ENCODE data around the gene OSBPL9.

The OSBPL9 gene, protein sequence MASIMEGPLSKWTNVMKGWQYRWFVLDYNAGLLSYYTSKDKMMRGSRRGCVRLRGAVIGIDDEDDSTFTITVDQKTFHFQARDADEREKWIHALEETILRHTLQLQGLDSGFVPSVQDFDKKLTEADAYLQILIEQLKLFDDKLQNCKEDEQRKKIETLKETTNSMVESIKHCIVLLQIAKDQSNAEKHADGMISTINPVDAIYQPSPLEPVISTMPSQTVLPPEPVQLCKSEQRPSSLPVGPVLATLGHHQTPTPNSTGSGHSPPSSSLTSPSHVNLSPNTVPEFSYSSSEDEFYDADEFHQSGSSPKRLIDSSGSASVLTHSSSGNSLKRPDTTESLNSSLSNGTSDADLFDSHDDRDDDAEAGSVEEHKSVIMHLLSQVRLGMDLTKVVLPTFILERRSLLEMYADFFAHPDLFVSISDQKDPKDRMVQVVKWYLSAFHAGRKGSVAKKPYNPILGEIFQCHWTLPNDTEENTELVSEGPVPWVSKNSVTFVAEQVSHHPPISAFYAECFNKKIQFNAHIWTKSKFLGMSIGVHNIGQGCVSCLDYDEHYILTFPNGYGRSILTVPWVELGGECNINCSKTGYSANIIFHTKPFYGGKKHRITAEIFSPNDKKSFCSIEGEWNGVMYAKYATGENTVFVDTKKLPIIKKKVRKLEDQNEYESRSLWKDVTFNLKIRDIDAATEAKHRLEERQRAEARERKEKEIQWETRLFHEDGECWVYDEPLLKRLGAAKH

DNA sequence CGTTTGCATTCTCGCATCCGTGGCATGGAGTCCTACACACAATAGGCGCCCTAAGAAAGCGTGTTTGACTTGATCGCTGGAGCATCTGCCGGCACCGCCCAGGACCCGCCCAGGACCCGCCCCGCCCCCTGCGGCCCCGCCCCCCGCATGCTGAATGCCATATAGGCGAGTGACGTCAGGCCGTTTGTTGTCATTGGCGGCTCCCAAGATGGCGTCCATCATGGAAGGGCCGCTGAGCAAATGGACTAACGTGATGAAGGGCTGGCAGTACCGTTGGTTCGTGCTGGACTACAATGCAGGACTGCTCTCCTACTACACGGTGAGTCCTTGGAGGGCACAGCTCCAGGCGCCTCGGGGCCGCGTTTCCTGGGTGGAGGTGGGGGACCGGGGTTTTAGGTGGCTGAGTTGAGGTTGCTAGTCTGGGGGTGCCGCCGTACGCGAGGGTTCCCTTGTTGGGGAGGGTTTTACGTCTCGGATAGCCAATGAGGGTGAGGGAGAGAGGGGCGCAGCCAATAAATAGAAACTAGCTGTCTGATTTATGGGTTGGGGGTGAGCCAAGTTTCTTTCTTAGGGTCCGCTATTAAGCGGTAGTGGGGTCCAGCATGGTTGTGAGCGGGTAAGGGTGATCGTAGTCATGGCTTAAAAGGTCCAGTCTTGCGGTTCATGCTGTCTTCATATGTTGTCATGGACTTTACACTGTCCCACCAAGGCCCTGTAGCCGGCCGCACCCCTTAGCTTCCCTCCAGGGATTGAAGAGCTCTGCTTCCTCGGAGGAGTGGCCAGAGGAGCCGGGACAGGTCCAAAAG lies at the start of gene OSBPL9:
TSS of gene OSBPL9 (plus strand) at position 190 of the 806 bp plus-strand sequence. CDS start at position 209, 19 bp downstream.
- DNase-seq: peak; percentile 86

DNA sequence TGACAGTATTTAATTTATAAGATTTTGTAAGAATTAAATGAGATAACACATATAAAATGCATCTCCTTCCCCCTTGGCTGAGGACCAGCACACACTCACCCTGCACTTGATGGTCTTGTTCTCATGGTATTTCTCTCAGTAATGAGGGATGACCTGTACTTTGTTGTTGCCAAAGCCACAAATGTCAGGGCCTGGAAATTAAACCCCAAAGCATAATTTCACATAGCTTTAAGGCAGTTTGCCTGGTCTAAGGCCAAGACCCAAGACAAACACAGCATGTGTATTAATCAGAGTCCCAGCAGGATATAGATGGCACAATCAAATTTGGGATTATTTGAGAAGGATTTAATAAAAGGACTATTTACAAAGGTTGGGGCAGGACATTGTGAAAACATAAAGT lies 49.2 kb upstream of the OSBPL9 start:
- no peak for DNase-seq

DNA sequence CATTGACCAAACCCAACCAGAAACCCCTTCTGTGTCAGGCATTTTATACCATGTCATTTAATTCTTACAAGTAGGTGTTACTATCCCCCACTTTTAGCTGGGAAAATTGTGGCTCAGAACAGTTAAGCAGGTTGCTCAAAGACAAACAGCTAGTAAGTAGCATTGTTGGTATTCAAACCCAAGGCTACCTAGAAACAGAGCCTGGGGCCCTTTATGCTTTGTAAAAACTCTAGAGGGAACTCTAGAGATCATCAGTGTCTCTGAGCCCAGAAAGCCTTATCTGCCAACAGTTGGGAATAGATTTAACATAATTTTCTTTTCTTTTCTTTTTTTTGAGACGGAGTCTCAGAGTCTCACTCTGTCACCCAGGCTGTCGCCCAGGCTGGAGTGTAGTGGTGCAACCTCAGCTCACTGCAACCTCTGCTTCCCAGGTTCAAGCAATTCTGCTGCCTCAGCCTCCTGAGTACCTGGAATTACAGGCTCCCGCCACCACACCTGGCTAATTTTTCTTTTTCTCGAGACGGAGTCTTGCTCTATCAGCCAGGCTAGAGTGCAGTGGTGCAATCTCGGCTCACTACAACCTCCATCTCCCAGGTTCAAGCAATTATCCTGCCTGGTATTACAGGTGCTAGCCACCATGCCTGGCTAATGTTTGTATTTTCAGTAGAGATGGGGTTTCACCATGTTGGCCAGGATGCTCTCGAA lies 48.5 kb upstream of the OSBPL9 start:
- DNase-seq: no peak

DNA sequence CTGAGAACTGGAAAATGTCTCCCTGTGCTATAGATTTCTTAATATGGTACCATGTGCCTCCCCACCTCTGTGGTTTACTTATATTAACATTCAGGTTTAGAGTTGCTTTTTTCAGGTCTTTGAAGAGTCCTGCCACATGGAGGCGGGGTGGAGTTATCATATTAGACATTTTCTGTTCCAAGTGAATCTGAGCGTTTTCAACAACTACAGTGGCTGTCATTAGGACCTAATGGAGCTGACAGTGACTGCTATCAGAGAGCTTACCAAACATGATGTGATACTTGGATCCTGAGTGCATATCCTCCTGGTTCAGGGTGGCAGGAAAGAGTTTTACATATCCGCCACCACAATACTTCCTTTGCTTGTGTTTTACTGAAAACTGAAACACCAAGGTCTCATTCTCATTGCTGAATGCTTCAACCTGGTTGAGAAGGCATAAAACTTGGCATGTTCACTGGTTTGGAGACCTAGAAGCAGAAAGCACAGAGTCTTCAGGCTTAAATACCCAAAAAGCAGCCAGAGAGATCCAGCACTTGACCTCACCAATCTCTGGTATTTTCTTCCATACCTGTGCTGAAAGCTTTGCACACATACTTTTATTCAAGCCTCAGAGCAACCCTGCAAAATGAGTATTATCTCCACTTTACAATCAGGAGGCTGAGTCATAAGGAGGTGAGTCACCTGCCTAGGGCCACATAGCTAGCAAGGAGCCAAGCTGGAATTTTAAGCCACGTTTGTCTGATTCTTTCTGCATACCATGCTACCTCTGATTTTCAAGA lies 47.4 kb upstream of the OSBPL9 start:
- DNase-seq: peak; percentile 50

DNA sequence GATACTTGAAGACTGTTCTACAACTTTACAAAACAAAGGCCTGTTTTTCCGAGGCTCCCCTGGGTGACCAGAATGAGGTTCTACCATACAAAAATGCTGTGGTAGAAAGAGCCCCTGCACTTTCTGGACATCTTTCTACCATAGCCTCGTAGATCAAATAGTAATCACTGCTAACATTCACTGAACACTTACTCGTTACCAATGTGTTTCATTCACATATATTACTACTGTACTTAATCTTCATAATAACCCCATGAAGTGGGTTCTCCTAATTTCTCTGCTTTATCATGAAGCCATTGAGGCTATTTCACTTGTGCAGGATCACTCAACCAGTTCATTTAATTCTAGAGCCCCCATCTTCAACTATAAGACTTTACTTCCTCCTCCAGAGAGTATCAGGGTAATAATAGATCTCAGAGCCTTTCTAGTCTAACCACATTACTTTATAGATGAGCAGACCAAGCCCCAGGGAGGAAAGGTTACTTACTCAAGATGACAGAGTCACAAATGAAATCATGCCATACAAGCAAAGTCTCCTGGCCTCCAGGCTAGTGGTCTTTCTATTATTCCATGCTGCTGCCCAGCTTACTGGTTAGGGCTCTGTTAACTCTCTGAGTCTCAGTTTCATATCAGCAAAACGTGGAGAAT lies 46.7 kb upstream of the OSBPL9 start:
- no peak for DNase-seq

DNA sequence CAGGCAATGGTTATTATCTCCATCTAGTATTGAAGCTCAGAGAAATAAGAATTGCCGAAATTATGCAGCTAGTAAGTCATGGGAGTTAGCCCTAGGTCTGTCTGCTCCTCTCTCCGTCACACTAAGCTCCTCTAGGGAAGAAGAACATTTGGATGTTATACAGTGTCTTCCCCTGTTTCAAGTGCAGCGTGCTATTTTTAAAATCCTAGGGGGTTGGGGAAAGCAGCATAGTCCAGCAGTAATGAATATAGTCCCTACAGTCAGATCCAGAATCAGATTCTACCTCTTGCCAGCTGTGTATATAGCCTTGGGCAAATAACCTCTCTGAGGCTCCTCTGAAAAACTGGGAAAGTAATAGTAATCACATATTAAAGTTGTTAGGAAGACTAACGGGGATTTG lies 44.5 kb upstream of the OSBPL9 start:
- no peak for DNase-seq

DNA sequence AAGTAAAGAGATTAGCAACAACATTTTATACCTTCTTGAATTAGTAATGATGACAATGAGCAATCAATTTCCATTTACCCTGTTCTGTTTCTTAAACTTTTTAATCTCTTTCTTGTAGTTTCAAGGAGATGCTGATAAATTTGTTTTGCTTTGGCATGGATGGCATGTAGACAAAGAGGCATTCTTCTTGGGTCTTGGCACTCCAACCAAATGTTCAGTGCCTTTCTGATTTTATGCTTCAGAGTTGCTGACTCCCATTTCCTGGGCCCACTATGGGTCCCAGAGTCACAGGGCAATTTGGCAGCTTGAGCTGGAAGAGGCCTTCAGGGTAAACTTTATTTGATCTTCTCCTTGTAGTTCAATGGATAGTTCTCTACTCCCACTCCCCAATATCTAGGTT lies 42.1 kb upstream of the OSBPL9 start:
- no peak for DNase-seq

DNA sequence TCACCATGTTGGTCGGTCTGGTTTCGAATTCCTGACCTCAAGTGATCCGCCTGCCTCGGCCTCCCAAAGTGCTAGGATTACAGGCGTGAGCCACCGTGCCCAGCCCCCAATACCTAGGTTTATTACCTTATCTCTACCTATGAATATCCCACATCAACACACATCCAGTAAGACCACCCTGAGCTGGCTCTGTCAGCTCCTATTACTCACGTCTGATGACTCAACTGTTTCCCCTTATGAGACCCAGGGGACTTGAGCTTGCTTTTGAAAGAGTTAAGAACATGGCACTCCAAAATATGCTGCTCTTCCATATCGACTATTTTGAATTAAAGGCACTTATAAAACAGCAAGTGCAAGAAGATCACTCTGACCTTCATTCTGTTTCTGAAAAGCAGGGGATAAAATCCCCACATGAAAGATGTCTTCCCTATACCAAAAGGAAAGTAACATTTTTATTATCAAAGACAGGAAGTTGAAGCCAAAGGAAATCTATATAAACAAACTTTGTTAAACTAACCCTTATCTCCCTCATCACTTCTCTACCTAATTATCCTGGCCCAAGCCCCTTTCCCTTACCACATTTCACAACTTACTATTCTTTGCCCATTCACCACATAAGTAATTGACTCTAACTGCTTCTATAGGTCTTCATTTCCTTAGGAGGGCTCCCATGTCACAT lies 41.3 kb upstream of the OSBPL9 start:
- no peak for DNase-seq

DNA sequence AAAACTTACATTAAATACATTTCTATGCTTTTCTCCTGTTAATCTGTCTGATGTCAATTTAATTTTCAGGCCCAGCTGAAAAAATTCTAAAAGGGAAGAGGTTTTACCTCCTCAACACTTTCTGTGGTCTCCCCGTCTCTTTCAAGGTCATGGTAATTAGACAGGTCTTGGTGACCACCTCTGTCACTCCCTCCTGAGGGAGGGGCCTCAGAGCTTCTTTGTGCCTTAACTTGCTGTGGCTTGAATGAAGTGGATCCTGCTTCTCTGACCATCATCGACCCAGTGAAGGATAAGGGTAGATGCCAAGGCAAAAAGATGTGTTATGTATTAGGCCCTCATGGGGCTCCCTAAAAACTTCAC lies 40.8 kb upstream of the OSBPL9 start:
- DNase-seq: no peak

DNA sequence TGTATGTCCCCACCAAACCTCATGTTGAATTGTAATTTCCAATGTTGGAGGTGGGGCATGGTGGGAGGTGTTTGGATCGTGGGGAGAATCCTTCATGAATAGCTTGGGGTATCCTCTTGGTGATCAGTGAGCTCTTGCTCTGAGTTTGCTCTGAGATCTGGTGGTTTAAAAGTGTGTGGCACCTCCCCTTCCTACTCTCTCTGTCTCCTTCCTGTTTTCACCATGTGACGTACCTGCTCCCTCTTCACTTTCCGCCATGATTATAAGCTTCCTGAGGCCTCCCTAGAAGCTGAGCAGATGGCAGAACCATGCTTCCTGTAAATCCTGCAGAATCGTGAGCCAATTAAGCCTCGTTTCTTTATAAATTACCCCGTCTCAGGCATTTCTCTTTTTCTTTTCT lies 40.0 kb upstream of the OSBPL9 start:
- no peak for DNase-seq

DNA sequence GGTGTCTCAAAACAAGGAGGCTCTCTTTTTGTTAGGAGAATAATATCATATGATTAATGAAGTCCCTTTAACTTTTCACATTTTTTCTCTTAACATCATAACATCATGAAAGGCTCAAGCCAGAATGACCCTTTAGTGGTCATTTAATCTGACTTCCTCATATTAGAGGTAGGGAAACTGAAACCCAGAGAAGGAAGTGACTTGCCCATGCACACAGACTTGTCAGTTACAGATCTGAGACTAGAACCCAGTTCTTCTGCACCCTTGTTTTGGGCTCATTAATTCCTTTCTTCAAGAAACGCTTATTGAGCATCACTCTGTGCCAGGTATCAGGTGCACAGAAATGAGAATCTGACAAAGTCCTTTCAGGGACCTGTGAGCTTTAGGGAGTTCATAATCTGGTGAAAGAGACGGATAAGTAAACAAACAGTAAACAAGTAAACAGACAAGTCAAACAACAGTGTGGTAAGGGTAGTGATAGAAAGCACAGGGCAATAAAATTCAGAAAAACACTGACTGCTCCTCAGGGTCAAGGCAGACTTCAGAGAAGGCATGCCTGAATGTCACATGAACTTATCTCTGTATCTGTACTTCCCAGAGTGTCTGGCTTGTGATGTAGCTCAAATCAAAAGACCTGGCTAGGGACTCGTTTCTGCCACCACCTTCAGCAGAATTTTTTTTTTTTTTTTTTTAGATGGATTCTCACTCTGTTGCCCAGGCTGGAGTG lies 38.3 kb upstream of the OSBPL9 start:
- DNase-seq: no peak

DNA sequence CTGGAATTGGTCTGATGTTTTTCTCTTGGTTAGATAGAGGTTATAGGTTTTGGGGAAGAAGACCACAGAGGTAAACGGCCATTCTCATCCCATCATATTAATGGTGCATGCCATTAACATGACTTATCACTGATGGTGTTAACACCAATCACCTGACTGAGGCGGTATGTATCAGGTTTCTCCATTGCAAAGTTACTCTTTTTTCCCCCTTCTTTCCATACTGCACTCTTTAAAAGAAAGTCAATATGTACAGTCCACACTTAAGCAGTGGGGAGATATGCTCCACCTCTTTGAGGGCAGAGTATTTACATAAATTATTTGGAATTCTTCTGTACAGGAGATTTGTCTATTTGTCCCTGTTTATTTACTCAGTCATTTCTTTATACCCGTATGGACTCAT lies 35.7 kb upstream of the OSBPL9 start:
- no peak for DNase-seq

DNA sequence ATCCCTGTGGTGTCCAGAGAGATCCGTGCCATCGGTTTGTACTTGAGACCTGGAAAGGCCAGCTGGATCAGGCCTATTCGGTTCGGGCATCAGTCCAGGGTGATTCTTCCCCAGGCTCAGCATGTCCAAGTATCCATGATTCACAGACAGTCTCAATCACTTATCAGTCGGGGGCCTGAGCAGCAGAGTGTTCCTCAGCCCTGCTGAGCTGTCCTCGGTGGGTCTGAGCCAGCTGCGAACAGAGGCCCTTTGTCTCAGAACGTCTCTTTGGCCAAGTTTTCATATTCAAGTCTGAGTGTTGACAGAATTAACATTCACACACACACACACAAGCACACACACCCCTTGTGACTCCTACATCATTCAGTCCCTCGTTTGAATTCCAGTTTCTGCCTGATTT lies 33.4 kb upstream of the OSBPL9 start:
- DNase-seq: no peak

DNA sequence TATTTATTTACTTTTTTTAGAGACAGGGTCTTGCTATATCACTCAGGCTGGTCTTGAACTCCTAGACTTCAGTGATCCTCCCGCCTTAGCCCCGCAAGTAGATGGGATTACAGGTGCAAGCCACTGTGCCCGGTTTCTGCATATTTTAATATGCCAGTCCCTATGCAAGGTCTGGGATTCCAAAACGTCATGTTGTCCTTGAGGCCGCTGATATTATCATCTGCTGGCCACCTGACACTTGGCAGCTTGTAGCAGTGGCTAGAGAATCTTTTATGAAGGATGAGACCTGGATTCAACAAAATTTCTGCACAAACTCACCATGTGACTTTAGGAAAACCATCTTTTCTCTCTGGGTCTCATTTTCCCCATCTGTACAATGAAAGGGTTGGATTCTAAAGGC lies 32.9 kb upstream of the OSBPL9 start:
- DNase-seq: no peak

DNA sequence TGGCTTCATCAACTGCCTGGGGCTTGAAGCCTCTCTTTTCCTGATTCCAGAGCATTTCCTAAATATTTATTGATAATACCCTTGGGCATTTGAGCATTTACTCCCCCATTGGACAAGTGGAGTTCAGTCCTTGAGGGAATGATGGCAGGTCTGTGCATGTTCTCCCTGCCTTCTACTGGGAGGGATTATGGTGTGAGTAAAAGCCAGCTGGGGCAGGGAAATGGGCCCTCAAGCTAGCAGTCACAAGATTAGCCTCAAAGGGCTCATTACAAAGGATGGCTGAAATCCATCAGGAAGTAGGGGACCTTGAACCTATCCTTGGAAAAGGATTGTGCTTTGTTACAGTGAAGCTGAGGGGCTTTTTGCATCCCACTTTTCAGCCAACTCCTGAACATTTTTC lies 24.2 kb upstream of the OSBPL9 start:
- no peak for DNase-seq

DNA sequence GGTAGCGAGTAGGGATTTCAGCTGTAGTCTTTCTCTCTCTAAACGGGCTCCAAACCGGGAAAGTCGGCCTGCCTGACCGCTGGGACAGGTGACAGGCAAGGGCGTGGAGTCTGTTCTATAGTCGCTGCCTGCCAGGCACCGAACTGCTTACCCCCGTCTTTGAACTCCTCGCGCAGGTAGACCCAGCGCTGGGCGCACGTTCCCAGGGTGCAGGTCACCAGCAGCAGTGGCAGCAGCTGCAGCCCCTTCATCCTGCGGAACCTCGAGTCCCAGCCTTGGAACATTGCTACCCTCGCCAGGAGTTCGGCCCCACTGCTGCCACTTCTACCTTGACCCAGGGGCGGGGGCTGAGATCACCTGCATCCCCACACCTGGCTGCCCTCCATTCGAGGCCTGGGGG lies 22.2 kb upstream of the OSBPL9 start:
- no peak for DNase-seq

DNA sequence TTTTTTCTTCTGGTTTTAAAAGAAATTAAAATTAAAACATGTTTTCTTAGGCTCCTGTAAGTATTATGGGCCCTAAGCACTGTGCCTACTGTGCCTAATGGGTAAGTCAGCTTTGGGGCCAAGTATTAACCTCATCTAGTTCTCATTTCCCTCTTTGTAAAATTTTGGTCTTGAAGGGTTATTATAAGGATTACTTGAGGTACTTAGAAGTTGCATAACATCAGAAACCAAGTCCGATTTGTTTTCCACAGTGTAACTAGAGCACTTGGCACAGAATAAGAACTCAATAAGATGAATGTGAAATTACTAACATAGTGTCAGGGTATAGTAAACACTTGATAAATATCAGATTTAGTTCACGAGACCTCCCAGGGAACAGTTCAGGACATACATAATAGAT lies 16.4 kb upstream of the OSBPL9 start:
- no peak for DNase-seq

DNA sequence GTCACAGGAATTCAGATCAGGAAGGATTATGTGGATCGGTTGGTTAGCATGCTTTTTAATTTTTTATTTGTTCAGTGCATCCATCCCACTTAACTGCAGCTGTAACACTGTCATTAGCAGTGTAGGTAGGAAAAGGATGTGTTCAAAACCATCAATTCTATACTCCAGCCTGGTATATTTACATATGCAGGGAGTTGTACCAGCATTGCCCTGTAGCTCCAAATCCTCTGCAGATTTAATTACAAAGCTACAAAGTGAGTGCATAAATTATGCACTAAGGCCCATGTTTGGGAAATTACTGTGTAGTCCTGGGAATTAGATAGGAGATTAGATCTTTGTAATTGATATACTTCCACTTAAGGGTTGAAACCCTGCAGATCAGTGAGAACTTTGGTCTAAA lies 15.9 kb upstream of the OSBPL9 start:
- no peak for DNase-seq

DNA sequence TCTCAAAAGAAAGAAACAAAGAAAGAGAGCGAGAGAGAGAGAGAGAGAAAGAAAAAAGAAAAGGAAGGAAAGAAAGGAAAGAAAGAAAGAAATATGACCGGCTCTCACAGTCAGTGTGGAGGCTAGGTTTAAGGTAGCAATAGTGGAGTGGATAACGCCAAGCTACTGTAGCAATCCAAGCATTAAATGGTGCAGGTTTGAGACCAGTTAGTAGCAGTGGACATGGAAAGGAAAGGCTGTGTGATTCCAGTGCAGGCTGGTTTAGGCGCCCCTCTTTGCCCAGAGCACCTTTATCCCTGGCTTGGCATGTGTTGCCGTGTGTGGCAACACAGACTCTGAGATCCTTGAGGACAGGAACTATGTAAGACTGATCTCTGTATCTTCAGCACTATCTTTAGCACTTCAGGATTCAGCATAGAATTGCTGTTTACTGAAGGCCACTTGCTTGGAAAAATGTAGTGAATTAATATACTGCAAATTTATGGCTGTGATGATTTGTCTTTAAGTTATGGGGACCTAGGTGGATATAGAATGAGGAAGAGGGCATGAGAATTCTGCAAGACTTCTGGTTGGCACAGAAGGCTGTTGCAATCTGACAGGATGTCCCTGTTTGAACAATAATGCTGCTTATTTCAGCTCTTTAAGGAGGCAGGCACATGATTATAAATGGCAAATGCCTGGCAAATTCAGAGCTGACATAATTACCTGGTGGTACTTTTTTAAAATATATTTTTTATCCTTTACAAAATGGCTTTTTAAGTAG lies 10.8 kb upstream of the OSBPL9 start:
- DNase-seq: no peak

DNA sequence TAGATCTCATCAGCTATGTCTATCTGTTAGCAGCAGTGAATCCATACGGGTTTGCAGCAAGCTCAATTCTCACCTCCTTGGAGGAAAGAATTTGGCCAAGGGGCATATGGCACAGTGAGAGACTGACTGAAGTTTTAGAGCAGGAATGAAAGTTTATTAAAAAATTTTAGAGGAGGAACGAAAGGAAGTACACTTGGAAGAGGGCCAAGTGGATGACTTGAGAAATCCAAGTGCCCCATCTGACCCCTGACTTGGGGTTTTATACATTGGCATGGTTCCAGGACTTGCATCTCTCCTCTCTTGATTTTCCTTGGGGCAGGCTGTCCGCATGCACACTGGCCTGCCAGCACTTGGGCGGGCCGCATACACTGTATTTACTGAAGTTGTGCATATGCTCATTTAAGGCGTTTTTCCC lies 9.2 kb upstream of the OSBPL9 start:
- no peak for DNase-seq
